SK-N-SH (cell line): Measurements from ENCODE around the gene RND3.

ENCODE experiments used
- CTCF ChIP-seq: fragments of 200-600 bp; sonication (generic); IDR thresholded peaks from 2 replicates; pipeline ENCODE4 v1.6.1; 2017; ENCODE audit warnings: antibody characterized with exemption, mild to moderate bottlenecking, moderate library complexity
- FOXJ3 ChIP-seq: sonication (generic); formaldehyde crosslinking; IDR thresholded peaks from 2 replicates; pipeline ENCODE4 v1.5.1; 2020; ENCODE audit warnings: mild to moderate bottlenecking, missing genetic modification reagents
- FOXM1 ChIP-seq: IDR thresholded peaks from 2 replicates; pipeline ENCODE4 v1.4.0; 2012; ENCODE audit warnings: low read depth, mild to moderate bottlenecking
- MXI1 ChIP-seq: IDR thresholded peaks from 2 replicates; pipeline ENCODE4 v1.6.1; 2012; ENCODE audit warnings: mild to moderate bottlenecking, low read depth, low read length, improper control_type of control experiment
- RAD21 ChIP-seq: IDR thresholded peaks from 2 replicates; pipeline ENCODE4 v1.6.1; 2012; ENCODE audit warnings: mild to moderate bottlenecking, low read length
- RFX5 ChIP-seq: IDR thresholded peaks from 2 replicates; pipeline ENCODE4 v1.6.1; 2012; ENCODE audit warnings: mild to moderate bottlenecking, improper control_type of control experiment, low read length
- SMC3 ChIP-seq: IDR thresholded peaks from 2 replicates; pipeline ENCODE4 v1.6.1; 2012; ENCODE audit warnings: low read depth, low read length, improper control_type of control experiment
- TAF1 ChIP-seq: IDR thresholded peaks from 2 replicates; pipeline ENCODE4 v1.6.1; 2012; ENCODE audit warnings: low read depth, mild to moderate bottlenecking, low read length, moderate library complexity, borderline replicate concordance
- TEAD4 ChIP-seq: IDR thresholded peaks from 2 replicates; pipeline ENCODE4 v1.4.0; 2012; ENCODE audit warnings: mild to moderate bottlenecking, borderline replicate concordance; ENCODE audit not compliant: insufficient read depth
- USF1 ChIP-seq: IDR thresholded peaks from 2 replicates; pipeline ENCODE4 v1.4.0; 2012; ENCODE audit warnings: low read depth, borderline replicate concordance
- USF2 ChIP-seq: fragments of 150-350 bp; IDR thresholded peaks from 2 replicates; pipeline ENCODE4 v1.6.1; 2017; ENCODE audit warnings: antibody characterized with exemption, low read length, low read depth, borderline replicate concordance
- YY1 ChIP-seq: IDR thresholded peaks from 2 replicates; pipeline ENCODE4 v1.4.0; 2012; ENCODE audit warnings: low read depth, mild to moderate bottlenecking
- TF ChIP-seq, protein P1 (sequence below): IDR thresholded peaks from 2 replicates; pipeline ENCODE4; 2012

DNA sequence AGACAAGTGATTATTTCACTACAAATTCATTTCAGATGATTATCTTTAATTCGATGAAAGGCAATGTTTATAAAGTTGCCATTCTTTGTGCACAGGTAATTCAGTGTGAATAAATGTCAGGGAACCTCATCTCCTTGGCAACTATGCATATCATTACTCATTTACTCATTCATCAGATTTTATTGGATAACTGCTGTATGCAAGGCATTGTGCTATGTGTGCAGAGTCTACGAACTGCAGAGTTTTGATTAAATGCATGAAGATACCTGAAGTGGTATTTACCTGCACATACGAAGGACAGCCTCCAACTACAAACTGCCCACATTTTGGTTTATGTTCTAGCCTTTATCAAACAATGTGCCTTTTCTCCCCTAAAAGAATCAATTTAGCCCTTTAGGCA lies 3.5 kb downstream of the RND3 start:
- TF ChIP-seq, protein P1, sequence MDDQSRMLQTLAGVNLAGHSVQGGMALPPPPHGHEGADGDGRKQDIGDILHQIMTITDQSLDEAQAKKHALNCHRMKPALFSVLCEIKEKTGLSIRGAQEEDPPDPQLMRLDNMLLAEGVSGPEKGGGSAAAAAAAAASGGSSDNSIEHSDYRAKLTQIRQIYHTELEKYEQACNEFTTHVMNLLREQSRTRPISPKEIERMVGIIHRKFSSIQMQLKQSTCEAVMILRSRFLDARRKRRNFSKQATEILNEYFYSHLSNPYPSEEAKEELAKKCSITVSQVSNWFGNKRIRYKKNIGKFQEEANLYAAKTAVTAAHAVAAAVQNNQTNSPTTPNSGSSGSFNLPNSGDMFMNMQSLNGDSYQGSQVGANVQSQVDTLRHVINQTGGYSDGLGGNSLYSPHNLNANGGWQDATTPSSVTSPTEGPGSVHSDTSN, result no peak
- TF ChIP-seq CTCF, result no peak
- no peak for TF ChIP-seq FOXM1
- TF ChIP-seq TAF1, result no peak
- TF ChIP-seq MXI1, result no peak
- TF ChIP-seq TEAD4, result no peak
- no peak for TF ChIP-seq SMC3
- no peak for TF ChIP-seq RFX5
- no peak for TF ChIP-seq USF2
- no peak for TF ChIP-seq YY1
- TF ChIP-seq FOXJ3 (CRISPR knock-in tag), result no peak
- TF ChIP-seq RAD21, result no peak
- TF ChIP-seq USF1, result no peak
